Glomerular visceral epithelial cell (primary cell): Measurements from ENCODE around the gene EHMT1.
"Not testable (repeated sequence)": the region's sequence is repeated elsewhere in the genome, so short reads cannot be mapped to it uniquely, and the experiment has no call there.

ENCODE experiments used
- DNase-seq: peaks from one replicate; pipeline ENCODE4 v3.0.0-alpha.2; 2016; ENCODE audit errors: extremely low spot score

Gene EHMT1

DNA sequence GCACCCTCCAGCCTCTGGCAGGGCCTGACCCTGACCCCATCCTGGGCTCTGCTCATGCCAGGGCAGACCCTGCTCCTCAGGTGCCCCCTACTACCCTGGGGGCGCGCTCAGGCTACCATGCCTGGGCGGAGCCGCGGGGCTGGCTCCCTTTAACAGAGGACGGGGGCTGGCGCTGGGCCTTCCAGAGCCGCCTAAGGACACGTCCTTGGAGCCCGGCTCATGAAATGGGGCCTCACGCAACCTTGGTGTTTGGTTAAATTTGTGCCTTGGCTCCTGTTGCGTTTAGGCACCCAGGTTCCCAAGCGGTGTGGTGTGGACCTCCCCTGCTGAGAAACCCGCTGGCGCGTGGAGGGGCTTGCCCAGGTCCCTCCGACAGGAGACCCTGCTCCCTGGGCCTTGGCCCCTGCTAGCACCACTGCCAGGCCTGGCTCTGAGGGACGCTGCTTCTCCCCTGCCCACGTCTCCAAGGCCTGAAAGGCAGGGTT lies 3.4 kb upstream of the EHMT1 start:
- DNase-seq: no peak

DNA sequence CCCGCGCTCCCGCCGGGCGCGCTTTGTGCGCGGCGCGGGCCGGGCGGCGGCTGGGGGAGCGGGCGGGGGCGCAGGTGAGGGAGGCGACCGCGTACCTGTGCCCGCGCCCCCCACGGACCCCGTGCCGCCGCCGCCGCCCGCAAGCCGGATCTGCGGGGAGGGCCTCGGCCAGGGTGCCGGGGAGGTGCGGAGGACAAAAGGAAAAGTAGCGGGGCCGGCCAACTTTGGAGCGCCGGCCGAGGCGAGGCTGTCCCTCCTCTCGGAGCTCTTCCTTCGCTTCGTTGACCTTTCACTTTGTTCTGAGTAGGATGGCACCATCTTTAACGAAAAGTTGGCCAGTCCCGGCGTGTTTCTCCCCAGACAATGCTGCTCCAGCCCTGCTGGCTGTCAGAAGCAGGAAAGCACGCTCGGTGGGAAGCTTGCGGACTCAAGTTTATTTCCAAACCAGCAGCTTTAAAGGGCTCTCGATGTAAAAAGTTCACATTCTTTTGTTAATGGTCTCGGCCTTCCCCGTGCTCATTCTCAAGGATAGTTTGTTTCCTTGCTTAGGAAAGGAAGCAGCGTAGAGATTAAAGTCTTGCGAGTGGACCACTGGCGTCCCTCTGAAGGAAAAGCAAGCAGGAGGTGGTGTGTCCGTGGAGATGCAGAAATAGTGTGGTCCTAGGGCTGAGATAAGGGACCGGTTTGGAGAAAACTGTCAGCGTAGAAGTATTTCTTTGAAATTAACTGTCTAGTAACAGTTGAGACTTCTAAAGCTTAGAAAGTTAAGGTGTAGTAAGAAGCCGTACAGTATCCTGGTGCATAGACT lies 639 bp downstream of the EHMT1 start:
- peak; percentile 49 for DNase-seq

DNA sequence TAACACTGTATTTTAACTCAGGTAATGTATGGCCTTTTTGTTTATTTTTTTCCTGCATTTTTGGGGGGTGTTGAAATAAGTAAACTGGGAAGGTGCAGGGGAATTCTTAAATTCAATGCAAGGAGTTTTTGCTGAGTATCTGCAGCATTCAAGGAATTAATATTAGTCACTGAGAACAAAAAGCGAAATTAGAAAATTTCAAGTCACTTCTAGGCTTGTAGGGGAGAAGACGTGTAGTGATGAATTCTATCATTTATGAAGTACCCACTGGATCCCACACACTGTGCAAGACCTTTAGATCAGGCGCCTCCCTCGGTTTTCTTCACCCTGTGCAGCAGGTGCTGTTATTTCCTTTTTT lies 1.2 kb downstream of the EHMT1 start:
- DNase-seq: no peak

DNA sequence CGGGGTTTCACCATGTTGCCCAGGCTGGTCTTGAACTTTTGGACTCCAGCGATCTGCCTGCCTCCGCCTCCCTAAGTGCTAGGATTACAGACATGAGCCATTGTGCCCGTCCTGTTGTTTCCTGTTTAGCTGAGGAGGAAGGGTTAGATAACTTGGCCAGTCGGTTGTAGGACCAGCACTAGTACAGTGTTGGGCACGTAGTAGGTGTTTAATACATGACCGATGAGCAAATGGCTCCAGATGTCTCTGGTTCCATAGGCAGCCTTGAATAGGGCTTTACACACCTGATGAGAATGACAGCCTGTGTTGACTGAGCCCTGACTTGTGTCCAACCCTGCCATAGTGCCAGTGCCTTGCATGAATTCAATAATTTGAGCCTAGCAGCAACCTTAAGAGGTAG lies 1.8 kb downstream of the EHMT1 start:
- no peak for DNase-seq

DNA sequence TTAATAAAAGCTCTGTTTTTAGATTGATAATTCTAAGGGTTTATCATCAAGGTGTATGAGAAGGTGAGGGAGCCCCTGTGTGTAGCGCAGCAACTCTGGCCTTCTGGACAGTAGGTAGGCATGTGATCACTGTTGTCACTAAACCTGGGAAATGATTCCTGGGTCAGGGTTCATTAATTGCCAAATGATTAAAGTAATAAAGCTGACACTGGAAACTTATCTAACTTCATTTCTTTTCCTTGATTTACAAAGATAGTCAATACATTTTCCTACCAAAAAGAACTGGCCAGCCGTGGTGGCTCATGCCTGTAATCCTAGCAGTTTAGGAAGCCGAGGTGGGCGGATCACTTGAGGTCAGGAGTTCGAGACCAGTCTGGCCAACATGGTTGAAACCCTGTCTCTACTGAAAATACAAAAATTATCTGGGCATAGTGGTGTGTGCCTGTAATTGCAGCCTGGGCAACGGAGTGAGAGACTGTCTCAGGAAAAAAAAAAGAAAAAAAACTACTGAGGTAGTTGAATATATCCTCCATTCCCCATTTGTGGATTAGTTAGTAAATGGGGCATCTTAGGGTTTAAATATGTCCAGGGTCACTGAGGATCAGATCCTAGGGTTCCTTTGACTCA lies 2.4 kb downstream of the EHMT1 start:
- DNase-seq: peak; percentile 26

DNA sequence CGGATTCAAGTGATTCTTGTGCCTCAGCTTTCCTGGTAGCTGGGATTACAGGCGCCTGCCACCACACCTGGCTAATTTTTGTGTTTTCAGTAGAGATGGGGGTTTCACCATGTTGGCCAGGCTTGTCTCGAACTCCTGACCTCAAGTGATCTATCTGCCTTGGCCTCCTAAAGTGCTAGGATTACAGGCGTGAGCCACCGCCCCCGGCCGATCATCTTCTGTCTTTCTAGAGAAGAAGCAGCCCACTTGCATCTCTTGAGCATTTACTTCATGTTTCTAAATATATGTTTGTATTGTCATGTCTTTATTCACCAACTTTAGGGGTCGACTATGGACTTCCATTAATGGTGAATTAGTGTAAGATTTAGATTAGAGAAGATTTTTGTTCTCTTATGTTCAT lies 3.4 kb downstream of the EHMT1 start:
- not testable (repeated sequence) for DNase-seq

DNA sequence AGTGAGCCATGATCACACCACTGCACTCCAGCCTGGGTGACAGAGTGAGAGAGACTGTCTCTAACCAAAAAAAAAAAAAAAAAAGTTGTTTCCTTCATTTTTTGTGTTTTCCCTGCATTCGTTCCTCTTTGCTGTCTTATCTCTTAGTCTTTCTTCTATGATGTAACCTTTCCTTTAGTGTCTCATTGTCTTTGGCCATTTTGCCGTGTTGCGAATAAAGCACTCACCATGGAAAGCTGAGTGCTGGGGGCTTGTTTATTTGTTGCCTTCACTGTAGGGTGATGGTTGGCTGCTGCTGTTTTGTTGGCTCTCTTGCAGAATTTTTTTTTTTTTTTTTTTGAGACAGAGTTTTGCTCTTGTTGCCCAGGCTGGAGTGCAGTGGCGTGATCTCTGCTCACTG lies 7.7 kb downstream of the EHMT1 start:
- no peak for DNase-seq

DNA sequence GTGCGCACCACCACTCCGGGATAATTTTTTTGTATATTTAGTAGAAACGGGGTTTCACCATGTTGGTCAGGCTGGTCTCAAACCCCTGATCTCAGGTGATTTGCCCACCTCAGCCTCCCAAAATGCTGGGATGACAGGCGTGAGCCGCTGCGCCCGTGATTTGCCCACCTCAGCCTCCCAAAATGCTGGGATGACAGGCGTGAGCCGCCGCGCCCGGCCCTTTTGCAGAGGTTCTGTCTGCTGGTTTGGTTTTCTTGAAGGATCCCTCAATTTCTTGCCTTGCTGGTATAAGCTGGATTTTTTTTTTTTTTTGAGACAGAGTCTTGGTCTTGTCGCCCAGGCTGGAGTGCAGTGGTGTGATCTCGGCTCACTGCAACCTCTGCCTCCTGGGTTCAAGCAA lies 8.6 kb downstream of the EHMT1 start:
- DNase-seq: not testable (repeated sequence)

DNA sequence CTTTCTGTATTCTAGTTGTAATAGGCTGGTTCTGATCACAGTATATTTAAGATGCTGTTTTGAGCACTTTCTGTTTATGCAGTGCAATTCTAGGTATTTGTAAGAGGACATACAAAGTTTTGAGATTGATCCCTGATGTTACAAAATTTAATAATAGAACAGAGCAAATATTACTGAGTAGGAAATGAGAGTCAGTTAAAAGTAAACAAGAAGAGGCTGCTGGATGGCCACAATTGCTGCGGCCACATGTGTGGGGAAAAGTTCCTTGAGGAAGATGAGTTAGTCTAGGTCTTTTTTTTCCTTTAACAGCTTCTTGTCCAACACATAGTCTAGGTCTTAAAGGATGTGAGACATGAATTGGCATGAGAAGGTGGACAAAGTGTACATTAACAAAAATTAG lies 11.3 kb downstream of the EHMT1 start:
- DNase-seq: no peak

DNA sequence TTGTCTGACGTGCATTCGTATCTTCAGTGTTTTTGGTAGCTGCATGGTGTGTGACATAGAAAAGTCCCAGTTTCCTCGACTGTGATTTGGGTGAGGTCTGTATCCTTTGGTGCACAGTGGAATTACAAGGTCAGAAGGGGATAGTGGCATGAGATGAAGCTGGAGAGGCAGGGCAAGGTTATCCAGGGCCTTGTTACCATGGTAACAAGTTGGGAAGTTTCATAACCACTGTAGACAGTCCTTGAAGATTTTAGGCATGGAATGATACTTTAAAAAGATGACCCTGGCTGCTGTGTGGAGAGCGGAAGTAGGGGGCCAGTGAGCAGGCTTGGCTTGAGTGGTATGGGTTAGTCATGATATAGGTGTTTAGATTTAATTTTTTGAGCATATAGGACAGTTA lies 11.9 kb downstream of the EHMT1 start:
- DNase-seq: no peak

DNA sequence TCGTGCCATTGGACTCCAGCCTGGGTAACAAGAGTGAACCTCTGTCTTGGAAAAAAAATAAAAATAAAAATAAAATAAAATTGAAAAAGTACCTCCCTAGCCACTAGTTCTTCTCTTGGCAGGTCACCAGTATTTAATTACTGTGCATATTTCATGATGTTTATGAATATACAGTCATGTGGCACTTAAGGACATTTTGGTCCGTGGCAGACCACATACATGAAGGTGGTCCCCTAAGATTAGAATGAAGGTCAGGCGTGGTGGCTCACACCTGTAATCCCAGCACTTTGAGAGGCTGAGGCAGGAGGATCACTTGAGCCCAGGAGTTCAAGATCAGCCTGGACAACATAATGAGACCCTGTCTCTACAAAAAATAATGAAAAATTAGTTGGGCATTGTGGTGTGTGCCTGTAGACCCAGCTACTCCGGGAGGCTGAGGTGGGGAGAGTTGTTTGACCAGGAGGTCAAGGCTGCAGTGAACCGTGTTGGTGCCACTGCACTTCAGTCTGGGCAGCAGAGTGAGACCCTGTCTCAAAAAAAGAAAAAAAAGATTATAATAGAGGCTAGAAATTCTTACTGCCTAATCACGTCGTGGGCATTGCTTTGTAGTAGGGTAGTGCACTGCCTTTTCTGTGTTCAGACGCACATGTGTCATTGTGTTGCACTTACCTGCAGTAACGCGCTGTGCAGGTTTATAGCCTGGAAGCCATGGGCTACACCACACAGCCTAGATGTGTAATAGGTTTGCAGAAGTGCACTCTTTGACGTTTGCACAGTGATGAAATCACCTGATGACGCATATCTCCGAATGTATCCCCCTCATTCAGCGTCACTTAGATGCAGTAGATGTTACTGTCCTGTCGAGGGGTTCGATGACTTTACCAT lies 12.8 kb downstream of the EHMT1 start:
- DNase-seq: no peak

DNA sequence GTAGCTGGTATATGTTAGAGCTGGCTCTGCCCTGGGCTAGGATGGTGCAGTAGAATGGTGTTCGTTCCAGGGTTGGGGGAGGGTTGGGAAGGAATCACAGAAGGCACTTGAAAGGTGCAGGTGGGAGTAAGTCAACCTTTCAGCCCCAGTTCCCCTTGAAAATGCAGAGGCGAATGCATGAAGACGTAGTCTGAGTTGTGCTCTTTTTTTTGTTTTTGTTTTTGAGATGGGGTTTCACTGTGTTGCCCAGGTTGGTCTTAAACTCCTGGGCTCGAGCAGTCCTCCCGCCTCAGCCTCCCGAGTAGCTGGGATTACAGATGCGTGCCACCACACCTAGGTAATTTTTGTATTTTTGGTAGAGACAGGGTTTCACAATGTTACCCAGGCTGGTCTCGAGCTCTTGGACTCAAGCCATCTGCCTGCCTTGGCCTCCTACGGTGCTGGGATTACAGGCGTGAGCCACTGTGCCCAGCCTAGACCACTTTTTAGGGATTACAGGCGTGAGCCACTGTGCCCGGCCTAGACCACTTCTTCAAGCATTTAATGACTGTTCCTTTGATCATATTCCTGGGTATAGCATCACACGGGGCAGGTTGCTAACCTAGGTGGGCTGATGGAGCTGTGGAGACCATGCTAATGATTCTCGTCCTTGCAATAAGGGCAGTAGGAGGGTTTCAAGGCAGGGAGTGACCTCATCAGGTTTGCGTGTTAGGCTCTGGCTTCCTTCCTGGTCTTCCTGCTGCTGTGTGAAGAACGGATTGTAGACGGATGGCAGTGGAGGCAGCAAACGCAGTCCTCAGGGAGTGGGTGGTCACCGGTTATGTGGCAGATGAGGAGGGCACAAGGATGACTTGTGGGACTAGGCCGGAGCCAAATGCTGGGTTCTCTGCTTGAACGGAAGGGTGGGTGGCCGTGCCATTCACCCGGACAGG lies 13.7 kb downstream of the EHMT1 start:
- DNase-seq: no peak

DNA sequence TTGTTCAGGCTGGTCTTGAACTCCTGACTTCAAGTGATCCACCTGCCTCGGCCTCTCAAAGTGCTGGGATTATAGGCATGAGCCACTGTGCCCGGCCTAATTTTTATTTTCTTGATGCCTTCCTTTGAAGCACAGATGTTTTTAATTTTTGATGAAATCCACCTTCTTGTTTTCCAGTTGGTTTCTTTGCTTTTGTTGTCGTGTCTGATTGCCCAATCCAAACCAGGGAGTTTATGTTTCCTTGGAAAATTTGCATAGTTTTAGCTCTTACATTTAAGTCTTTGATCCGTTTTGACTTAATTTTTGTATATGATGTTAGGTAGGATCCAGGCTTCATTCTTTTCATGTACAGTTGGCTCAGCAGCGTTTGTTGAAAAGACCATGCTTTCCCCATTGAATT lies 15.2 kb downstream of the EHMT1 start:
- no peak for DNase-seq

DNA sequence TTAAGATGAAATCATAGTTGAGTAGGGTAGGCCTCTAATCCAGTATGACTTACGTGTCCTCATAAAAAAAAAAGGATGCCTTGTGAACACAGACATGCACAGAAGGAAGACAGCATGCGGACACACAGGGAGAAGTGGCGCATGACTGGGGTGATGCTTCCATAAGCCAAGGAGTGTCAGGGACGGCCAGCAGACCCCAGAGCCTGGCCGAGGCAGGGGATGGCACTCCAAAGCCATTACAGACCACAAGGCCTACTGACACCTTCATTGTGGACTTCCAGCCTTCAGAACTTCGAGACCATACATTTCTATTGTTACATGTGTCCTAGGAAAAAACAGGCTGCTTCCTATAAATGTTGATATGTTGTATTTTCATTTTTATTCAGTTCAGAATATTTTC lies 19.9 kb downstream of the EHMT1 start:
- no peak for DNase-seq

DNA sequence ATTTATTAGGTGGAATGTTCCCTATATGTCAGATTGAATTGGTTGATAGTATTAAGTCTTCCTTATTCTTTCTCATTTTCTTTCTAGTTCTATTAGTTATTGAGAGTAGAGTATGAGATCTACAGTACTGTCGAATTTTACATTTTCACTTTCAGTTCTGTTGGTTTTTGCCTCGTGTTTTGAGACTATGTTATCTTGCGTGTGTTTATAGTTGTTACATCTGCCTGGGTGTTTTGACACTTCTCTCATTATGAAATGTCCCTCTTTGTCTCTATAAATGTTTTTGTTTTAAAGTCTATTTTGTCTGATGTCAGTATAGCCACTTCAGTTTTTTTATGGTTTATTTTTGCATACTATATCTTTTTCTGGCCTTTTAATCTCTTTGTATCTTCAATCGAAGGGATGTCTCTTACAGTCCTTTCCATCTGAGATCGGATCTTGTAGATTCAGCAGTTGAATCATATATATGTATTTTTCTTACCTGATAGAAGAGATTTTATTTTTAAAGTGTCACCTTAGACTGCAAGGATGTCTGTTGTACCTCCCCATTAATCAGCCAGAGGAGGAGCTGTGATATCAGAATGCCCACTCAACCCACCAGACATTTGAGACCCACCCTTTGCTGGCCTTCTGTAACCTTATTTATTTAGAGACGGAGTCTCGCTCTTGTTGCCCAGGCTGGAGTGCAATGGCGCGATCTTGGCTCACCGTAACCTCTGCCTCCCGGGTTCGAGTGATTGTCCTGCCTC lies 20.7 kb downstream of the EHMT1 start:
- DNase-seq: no peak

DNA sequence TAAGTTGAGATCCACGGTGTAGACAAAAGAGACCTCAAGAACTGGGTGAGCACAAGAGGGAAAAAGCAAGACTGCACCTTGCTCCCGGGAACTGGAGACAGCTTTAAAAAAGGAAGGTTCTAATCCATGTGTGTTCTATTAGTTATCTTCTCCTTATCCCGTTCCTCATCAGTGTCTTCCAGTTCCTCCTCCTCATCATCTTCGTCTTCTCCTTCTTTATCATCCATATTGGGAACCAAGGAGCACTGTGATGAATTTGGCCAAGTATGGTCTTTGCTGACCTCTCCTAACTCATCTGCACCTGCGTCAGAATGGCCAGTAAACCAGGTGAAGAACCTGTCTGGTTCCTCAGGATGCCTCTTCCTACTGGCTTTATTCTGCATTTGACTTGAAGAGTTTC lies 22.1 kb downstream of the EHMT1 start:
- DNase-seq: no peak

DNA sequence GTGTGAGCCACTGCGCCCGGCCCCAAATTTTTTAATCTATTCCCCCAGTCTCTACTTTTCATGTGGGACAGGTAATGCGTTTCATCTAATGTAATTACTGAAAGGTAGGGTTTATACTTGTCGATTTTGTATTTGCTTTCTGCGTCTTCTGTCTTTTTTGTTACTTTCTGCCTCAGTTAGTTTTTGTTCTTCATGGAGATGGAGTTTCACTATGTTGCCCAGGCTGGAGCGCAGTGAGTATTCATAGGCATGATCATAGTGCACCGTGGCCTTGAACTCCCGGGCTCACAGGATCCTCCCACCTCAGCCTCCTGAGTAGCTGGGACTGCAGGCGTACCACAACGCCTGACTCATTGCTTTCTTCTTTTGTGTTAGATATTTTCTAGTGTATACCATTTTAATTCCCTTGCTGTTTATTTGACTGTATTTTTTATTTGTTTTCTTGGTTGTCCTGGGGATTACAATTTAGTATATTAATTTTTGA lies 23.4 kb downstream of the EHMT1 start:
- no peak for DNase-seq

DNA sequence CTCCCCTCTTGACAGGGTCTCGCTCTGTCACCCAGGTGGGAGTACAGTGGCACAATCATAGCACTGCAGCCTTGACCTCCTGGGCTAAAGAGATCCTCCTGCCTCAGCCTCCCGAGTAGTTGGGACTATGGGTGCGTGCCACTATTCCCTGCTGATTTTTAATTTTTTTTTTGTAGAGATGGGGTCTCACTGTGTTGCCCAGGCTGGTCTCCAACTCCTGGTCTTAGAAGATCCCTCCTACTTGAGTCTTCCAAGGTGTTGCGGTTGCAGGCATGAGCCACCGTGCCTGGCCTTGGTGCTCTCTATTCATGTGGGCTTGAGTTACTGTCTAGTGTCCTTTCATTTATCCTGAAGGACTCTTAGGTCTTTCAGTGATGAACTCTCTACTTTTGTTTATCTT lies 24.1 kb downstream of the EHMT1 start:
- DNase-seq: no peak

DNA sequence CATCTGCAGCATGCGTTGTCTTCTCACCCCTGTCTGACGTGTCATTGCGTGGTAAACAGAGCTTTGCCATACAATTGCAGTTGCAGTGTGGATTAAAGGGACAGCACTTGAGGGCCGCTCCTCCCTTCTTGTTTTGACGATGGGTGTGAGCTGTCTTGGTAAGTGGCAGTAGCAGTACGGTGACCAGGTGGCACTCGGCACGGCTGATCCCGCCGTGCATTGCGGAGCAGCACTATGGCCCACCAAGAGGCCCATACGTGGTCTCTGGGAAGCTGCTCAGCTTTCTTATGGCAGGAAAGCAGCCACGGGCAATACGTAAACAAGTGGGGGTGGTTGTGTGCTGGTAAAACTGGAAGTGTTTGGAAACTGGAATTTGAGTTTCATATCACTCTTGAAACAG lies 25.1 kb downstream of the EHMT1 start:
- DNase-seq: no peak

DNA sequence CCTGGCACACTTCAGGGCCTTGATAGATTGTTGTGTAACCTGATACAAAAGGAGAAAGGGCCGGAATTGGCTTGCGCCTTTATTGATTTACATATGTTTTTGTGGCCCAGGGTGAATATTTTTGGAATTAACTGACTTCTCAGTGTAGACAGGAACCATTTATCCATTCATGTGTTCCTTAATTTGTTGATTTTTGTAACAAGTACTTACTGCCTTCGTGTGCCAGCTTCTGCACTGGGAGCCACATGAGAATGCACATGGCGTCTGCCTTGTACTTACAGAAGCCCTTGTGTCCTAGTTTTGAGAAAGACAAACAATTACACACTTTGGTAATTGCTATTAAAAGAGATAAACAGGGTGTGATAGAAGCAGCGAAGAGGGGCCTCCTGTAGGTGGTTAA lies 26.4 kb downstream of the EHMT1 start:
- DNase-seq: no peak

DNA sequence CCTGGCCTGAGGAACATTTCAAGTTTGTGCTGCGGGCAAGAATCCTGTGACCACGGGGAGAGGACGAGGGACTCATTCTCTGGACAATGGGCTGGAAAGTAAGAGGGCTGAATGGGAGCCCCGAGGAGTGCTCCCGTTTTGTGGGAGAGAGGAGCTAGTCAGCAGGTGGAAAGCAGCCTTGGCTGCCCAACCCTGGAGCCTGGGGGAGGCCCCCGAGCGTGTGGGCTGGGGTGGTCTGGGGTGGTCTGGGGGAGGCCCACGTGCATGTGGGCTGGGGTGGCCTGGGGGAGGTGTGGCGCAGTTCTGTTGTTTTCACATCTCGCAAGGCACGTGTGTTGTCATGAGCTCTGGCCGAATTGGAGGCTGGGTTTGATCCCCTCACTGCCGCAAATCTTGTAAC lies 27.5 kb downstream of the EHMT1 start:
- DNase-seq: no peak
